A549 (cell line): ENCODE data around the gene CBY1. TPM values are rescaled to one million over a fixed set of nuclear protein-coding genes. Genes with fewer than 3 reads are reported as not detected.

Experiments used
- ATAC-seq, 2 experiments: fragments of 200-7000 bp in 1 of 2; fragments of >200 bp in 1 of 2; cut with Nextera tagmentation in 1 of 2; cut with Tn5 transposase in 1 of 2; 3 replicates each; pipeline versions ENCODE4 v1.8.0 to v1.9.1; 2018 to 2020; ENCODE audit warnings: mild to moderate bottlenecking in 1 of 2, moderate library complexity in 1 of 2
- CTCF ChIA-PET: fragments of 300-600 bp; sonication (Branson Sonifier 250); formaldehyde crosslinking; extraction: SDS; loops from one replicate; lab custom pipeline; 2021; ENCODE audit warnings: antibody characterized with exemption, inconsistent platforms; lab: Yijun Ruan, JAX
- POLR2A ChIA-PET: fragments of 350-600 bp; formaldehyde crosslinking; extraction: SDS; loops from one replicate; lab custom pipeline; 2021; ENCODE audit warnings: antibody characterized with exemption, inconsistent platforms; lab: Yijun Ruan, JAX
- DNase-seq, 2 experiments: peaks; one replicate each; pipeline versions ENCODE4 v3.0.0 to v3.0.0-alpha.2; 2011 to 2016; ENCODE audit warnings: low read depth in 1 of 2, low spot score in 1 of 2
- FAIRE-seq: peaks from 2 replicates; lab custom pipeline; 2011; peaks lifted over from hg19 to GRCh38; lab: Jason Lieb, UNC
- H3K27ac ChIP-seq, 2 experiments: fragments of >200 bp; sonication (Bioruptor Twin); formaldehyde crosslinking; 3 replicates each; pipeline ENCODE4 v1.5.1; 2016 to 2017
- H3K4me1 ChIP-seq: fragments of >200 bp; sonication (Bioruptor Twin); formaldehyde crosslinking; 3 replicates; pipeline ENCODE4 v1.6.1; 2016
- H3K4me2 ChIP-seq: fragments of >200 bp; sonication (Bioruptor Twin); formaldehyde crosslinking; 3 replicates; pipeline ENCODE4 v1.6.1; 2016
- H3K4me3 ChIP-seq: fragments of >200 bp; sonication (Bioruptor Twin); formaldehyde crosslinking; 3 replicates; pipeline ENCODE4 v1.5.1; 2016
- H3K9me3 ChIP-seq: fragments of >200 bp; sonication (Bioruptor Twin); formaldehyde crosslinking; 3 replicates; pipeline ENCODE4 v1.6.1; 2016
- CBX2 ChIP-seq: fragments of 200-600 bp; sonication (generic); IDR thresholded peaks from 2 replicates; pipeline ENCODE4 v1.6.1; 2016; ENCODE audit warnings: low read depth, mild to moderate bottlenecking, borderline replicate concordance
- CHD4 ChIP-seq: fragments of 200-600 bp; sonication (generic); IDR thresholded peaks from 2 replicates; pipeline ENCODE4 v1.6.1; 2016; ENCODE audit warnings: antibody characterized with exemption, mild to moderate bottlenecking, borderline replicate concordance
- ESRRA ChIP-seq: fragments of 150-350 bp; IDR thresholded peaks from 2 replicates; pipeline ENCODE4 v1.6.1; 2014; ENCODE audit warnings: mild to moderate bottlenecking, low read length, borderline replicate concordance
- FOSB ChIP-seq: fragments of 250-450 bp; sonication (Bioruptor Pico); IDR thresholded peaks from 2 replicates; pipeline ENCODE4 v1.5.0; 2020; ENCODE audit warnings: mild to moderate bottlenecking, moderate library complexity
- FOXS1 ChIP-seq: fragments of 250-450 bp; sonication (Bioruptor Pico); IDR thresholded peaks from 2 replicates; pipeline ENCODE4 v1.5.0; 2020; ENCODE audit warnings: mild to moderate bottlenecking, moderate library complexity
- HEYL ChIP-seq: fragments of 250-450 bp; sonication (Bioruptor Pico); IDR thresholded peaks from 2 replicates; pipeline ENCODE4 v1.8.0; 2021; ENCODE audit warnings: mild to moderate bottlenecking, moderate library complexity
- HOXB13 ChIP-seq: fragments of 250-450 bp; sonication (Bioruptor Pico); IDR thresholded peaks from 2 replicates; pipeline ENCODE4 v1.5.0; 2020; ENCODE audit warnings: low read depth, mild to moderate bottlenecking, moderate library complexity
- JUN ChIP-seq, 2 experiments: fragments of >200 bp; sonication (Bioruptor Twin); formaldehyde crosslinking; IDR thresholded peaks; 2 replicates in 1 of 2; 3 replicates in 1 of 2; pipeline ENCODE4 v1.6.1; 2016 to 2017
- JUNB ChIP-seq: fragments of >200 bp; sonication (Bioruptor Twin); formaldehyde crosslinking; IDR thresholded peaks from 2 replicates; pipeline ENCODE4 v1.6.1; 2016
- KDM5A ChIP-seq: fragments of 200-600 bp; sonication (generic); IDR thresholded peaks from 2 replicates; pipeline ENCODE4 v1.6.1; 2016; ENCODE audit warnings: antibody characterized with exemption, mild to moderate bottlenecking
- NPAS2 ChIP-seq: fragments of 250-450 bp; sonication (Bioruptor Pico); IDR thresholded peaks from 2 replicates; pipeline ENCODE4 v1.8.0; 2022; ENCODE audit warnings: mild to moderate bottlenecking, moderate library complexity, borderline replicate concordance
- NR3C1 ChIP-seq: fragments of >200 bp; sonication (Bioruptor Twin); formaldehyde crosslinking; IDR thresholded peaks from 3 replicates; pipeline ENCODE4 v1.6.1; 2017
- POLR2AphosphoS2 ChIP-seq: conservative IDR thresholded peaks from 2 replicates; pipeline ENCODE4 v1.6.1; 2012; ENCODE audit warnings: low read length, improper control_type of control experiment, inconsistent platforms
- RAD21 ChIP-seq, 2 experiments: fragments of >200 bp in 1 of 2; sonication (Bioruptor Twin) in 1 of 2; formaldehyde crosslinking in 1 of 2; IDR thresholded peaks in 1 of 2; conservative IDR thresholded peaks in 1 of 2; 2 replicates in 1 of 2; 3 replicates in 1 of 2; pipeline ENCODE4 v1.6.1; 2012 to 2018; ENCODE audit warnings: inconsistent platforms in 1 of 2
- RARB ChIP-seq: fragments of 250-450 bp; sonication (Bioruptor Pico); IDR thresholded peaks from 2 replicates; pipeline ENCODE4 v1.8.0; 2021; ENCODE audit warnings: mild to moderate bottlenecking, moderate library complexity
- RCOR1 ChIP-seq: fragments of 150-350 bp; IDR thresholded peaks from 2 replicates; pipeline ENCODE4 v1.6.1; 2014; ENCODE audit warnings: antibody characterized with exemption, low read length, low read depth
- RFX5 ChIP-seq: fragments of 450-650 bp; IDR thresholded peaks from 2 replicates; pipeline ENCODE4 v1.7.1; 2014; ENCODE audit warnings: antibody characterized with exemption, mild to moderate bottlenecking, moderate library complexity
- SREBF2 ChIP-seq: fragments of 450-650 bp; IDR thresholded peaks from 2 replicates; pipeline ENCODE4 v1.6.1; 2014; ENCODE audit warnings: mild to moderate bottlenecking, moderate library complexity
- WGBS: methylation state at CpG from one replicate; pipeline ENCODE4 v1.1.6; 2017; ENCODE audit errors: missing lambda C conversion rate; 5-methylcytosine and 5-hydroxymethylcytosine counted together
- polyA plus RNA-seq, 4 experiments: library from polyadenylated mRNA; depleted of rRNA in 3 of 4; stranded (reverse); fragments of >200 nt; fragmentation: RNase III in 1 of 4; extraction: RNeasy Plus Mini Kit Qiagen cat#74134 plus additional on column Dnase treatment in 1 of 4; gene quantifications; 2 replicates in 3 of 4; 3 replicates in 1 of 4; pipeline ENCODE4 v1.2.3, GENCODE V29; 2011 to 2017
- TF ChIP-seq, protein P1 (sequence below): fragments of 150-350 bp; IDR thresholded peaks from 2 replicates; pipeline ENCODE4 v1.6.1; 2014; ENCODE audit warnings: low read depth, mild to moderate bottlenecking, low read length
- TF ChIP-seq, protein P2 (sequence below): fragments of >200 bp; sonication (Bioruptor Twin); formaldehyde crosslinking; IDR thresholded peaks from 2 replicates; pipeline ENCODE4 v1.6.1; 2016
- TF ChIP-seq, protein P3 (sequence below): fragments of >200 bp; sonication (Bioruptor Twin); formaldehyde crosslinking; IDR thresholded peaks from 3 replicates; pipeline ENCODE4 v1.6.1; 2016

CBY1 gene
- polyA plus RNA-seq, 2 of the 4 experiments (the other 2 are of a cell fraction): 19.4 to 20.8 TPM

DNA sequence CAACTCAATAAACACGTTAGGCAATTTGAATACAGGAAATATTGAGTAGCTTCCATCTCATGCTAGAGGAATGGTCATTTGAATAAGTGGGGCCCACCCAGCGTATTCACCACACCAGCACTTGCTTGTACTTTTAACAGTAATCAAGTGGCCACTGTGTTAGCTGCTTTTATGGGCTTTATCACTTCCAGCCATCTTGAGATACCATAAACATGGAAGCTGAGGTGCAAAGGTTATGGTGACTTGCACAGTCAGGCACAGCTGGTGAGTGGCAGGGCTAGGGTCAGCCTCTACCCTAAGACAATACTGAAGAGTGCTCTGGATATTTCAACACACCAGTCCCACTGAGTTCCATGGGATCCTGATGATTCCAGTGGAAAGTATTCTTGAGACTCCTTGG lies 37.6 kb downstream of the CBY1 start:
- Histone ChIP-seq H3K9me3 (no peaks in the 10 kb centered on the region), H3K4me2 (no peak overlapping the region), H3K4me3 (no peak overlapping the region), H3K4me1 (peaks cover 45% of the 10 kb centered on the region), H3K27ac (no peak overlapping the region)
- ATAC-seq (no peak), FAIRE-seq (no peak), DNase-seq (no peak)
- CTCF ChIA-PET: no interaction called here
- POLR2A ChIA-PET: no interaction called here
- WGBS: 88% methylated on average over 2 of the region's 2 CpGs
- TF ChIP-seq, protein P1, sequence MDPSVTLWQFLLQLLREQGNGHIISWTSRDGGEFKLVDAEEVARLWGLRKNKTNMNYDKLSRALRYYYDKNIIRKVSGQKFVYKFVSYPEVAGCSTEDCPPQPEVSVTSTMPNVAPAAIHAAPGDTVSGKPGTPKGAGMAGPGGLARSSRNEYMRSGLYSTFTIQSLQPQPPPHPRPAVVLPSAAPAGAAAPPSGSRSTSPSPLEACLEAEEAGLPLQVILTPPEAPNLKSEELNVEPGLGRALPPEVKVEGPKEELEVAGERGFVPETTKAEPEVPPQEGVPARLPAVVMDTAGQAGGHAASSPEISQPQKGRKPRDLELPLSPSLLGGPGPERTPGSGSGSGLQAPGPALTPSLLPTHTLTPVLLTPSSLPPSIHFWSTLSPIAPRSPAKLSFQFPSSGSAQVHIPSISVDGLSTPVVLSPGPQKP: no peak
- TF ChIP-seq JUNB: no peak
- no peak for TF ChIP-seq CBX2
- TF ChIP-seq, protein P2, sequence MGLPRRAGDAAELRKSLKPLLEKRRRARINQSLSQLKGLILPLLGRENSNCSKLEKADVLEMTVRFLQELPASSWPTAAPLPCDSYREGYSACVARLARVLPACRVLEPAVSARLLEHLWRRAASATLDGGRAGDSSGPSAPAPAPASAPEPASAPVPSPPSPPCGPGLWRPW: no peak

DNA sequence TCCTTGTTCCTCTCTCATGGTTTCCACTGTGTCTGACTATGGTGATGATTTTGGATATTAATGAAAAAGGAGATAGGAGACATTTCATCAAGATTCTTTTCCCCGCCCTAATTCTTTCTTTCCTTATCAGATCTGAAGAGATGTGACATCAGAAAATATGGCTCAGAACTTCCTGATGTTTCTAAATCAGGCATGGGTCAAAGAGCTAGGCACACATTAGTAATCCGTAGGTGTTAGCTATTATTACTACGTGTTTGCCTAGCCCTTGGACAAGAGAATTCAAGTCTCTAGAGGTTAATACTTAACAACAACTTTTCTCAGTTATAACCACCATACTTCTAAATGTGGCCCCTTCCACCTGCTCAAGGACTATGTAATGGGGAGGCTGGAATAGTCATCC lies 38.5 kb downstream of the CBY1 start:
- H3K27ac ChIP-seq: no peak overlapping the region
- peak overlapping the region; percentile 25; the same call in 1 of the 3 replicates for H3K4me2 ChIP-seq
- POLR2A ChIA-PET: interaction anchor here (2.9 kb wide), 1 partner anchor 13 kb away, joined by 15 read pairs; the partner anchor contains the start of gene TOMM22
- ATAC-seq (no peak; a peak in 1 of 6 replicates), DNase-seq (peak in 1 of 2 experiments; percentile 52)
- CTCF ChIA-PET: interaction anchor here (5.6 kb wide), 1 partner anchor 13 kb away, joined by 47 read pairs; the partner anchor contains the start of gene TOMM22
- peaks cover 50% of the 10 kb centered on the region for H3K4me1 ChIP-seq
- WGBS: 44% methylated on average over 3 of the region's 3 CpGs
- H3K9me3 ChIP-seq: no peaks in the 10 kb centered on the region
- TF ChIP-seq HEYL (CRISPR knock-in tag): no peak
- TF ChIP-seq NR3C1: no peak
- TF ChIP-seq, protein P3, sequence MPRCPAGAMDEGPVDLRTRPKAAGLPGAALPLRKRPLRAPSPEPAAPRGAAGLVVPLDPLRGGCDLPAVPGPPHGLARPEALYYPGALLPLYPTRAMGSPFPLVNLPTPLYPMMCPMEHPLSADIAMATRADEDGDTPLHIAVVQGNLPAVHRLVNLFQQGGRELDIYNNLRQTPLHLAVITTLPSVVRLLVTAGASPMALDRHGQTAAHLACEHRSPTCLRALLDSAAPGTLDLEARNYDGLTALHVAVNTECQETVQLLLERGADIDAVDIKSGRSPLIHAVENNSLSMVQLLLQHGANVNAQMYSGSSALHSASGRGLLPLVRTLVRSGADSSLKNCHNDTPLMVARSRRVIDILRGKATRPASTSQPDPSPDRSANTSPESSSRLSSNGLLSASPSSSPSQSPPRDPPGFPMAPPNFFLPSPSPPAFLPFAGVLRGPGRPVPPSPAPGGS: no peak
- TF ChIP-seq FOXS1: no peak
- TF ChIP-seq HOXB13 (CRISPR knock-in tag): no peak
- TF ChIP-seq POLR2AphosphoS2: no peak
- no peak for TF ChIP-seq JUNB
- no peak for TF ChIP-seq RFX5
- TF ChIP-seq KDM5A: no peak
- no peak for TF ChIP-seq JUN (IDR thresholded peaks at IDR 0.05)
- TF ChIP-seq SREBF2: no peak
- no peak for TF ChIP-seq RCOR1
- no peak for TF ChIP-seq FOSB (CRISPR knock-in tag)
- TF ChIP-seq RARB (CRISPR knock-in tag): no peak
- TF ChIP-seq ESRRA: no peak
- no peak for TF ChIP-seq CHD4
- TF ChIP-seq RAD21 (conservative IDR thresholded peaks at IDR 0.05 in 1 of 2, IDR thresholded peaks at IDR 0.05 in 1 of 2): no peak
- TF ChIP-seq NPAS2 (CRISPR knock-in tag): no peak
- TF ChIP-seq, all 56 proteins: peak for 0
- H3K4me3 ChIP-seq: no peak overlapping the region
- no peak for FAIRE-seq
